ENCODE results near the gene SPINK6.

DNA sequence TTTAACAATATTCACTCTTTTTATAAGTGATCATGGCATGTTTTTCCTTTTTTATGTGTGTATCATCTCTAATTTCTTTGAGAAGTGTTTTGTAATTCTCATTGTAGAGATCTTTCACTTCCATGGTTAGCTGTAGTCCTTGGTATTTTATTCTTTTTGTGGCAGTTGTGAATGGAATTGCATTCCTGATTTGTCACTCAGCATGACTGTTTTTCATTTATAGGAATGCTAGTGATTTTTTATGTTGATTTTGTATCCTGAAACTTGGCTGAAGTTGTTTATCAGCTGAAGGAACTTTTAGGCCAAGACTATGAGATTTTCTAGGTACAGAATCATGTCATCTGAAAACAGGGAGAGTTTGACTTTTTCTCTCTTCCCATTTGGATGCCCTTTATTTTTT is 52.6 kb downstream of the SPINK6 start:
- TF ChIP-seq CTCF (IDR thresholded peaks at IDR 0.05) (no peak), POLR2AphosphoS5 (IDR thresholded peaks at IDR 0.05) (no peak)

Data from esophagus muscularis mucosa (tissue), 3 donors.